Urinary bladder (tissue), 4 donors: ENCODE results near the gene LCAT. TPM values are rescaled to one million over a fixed set of nuclear protein-coding genes. Genes with fewer than 3 reads are reported as not detected.
A peak's percentile ranks its signal among the peaks of the same experiment; 100 is the strongest.

Experiments used
- DNase-seq: peaks from one replicate; pipeline ENCODE4 v3.0.0-alpha.2; 2015; ENCODE audit errors: extremely low spot score
- H3K27ac ChIP-seq: one replicate; pipeline ENCODE4 v1.5.1; 2013; ENCODE audit warnings: low read depth, mild to moderate bottlenecking, moderate library complexity
- H3K36me3 ChIP-seq: one replicate; pipeline ENCODE4 v1.6.1; 2013; ENCODE audit warnings: mild to moderate bottlenecking, moderate library complexity; ENCODE audit not compliant: insufficient read depth
- H3K4me1 ChIP-seq: one replicate; pipeline ENCODE4 v1.6.1; 2013; ENCODE audit warnings: mild to moderate bottlenecking, moderate library complexity; ENCODE audit not compliant: insufficient read depth
- H3K4me3 ChIP-seq: one replicate; pipeline ENCODE4 v1.5.1; 2013; ENCODE audit warnings: low read depth, low read length
- WGBS: extraction: QIAGEN DNeasy Blood & Tissue Kit; methylation state at CpG from one replicate; pipeline ENCODE4 v1.1.7; 2013; 5-methylcytosine and 5-hydroxymethylcytosine counted together
- polyA plus RNA-seq: library from polyadenylated mRNA; stranded (reverse); fragments of 200-250 nt; gene quantifications from one replicate; pipeline ENCODE4 v1.2.3, GENCODE V29; 2013
- total RNA-seq: library from RNA; depleted of rRNA; stranded (reverse); fragments of >200 nt; gene quantifications from one replicate; pipeline ENCODE4 v1.2.3, GENCODE V29; 2014
- donor health status: healthy with polysubstance abuse.
- donor health status: healthy.

Gene LCAT
- total and polyA plus RNA-seq, 2 donors = 10.2 to 18.5 TPM

- Histone ChIP-seq H3K36me3 (no peaks in the 10 kb centered on the region), H3K4me3 (no peak overlapping the region), H3K4me1 (no peaks in the 10 kb centered on the region), H3K27ac (no peak overlapping the region)
- 83% methylated on average over 6 of the region's 6 CpGs for WGBS
- DNase-seq = no peak
Observed at GRCh38 chr16:67964477-67965131, 20.7 kb upstream of the LCAT start.

- Histone ChIP-seq H3K27ac (no peak overlapping the region), H3K36me3 (no peaks in the 10 kb centered on the region), H3K4me1 (no peaks in the 10 kb centered on the region), H3K4me3 (no peak overlapping the region)
- 47% methylated on average over 32 of the region's 32 CpGs for WGBS
- no peak for DNase-seq
Observed at GRCh38 chr16:67963662-67964321, 19.9 kb upstream of the LCAT start.

GRCh38 chr16:67963292-67963661, 19.4 kb upstream of the LCAT start:
- no peaks in the 10 kb centered on the region for H3K4me1 ChIP-seq
- H3K36me3 ChIP-seq = no peaks in the 10 kb centered on the region
- WGBS = 66% methylated on average over 2 of the region's 2 CpGs
- H3K27ac ChIP-seq = no peak overlapping the region
- no peak for DNase-seq
- no peak overlapping the region for H3K4me3 ChIP-seq

- H3K4me3 ChIP-seq = no peak overlapping the region
- H3K4me1 ChIP-seq = no peaks in the 10 kb centered on the region
- H3K36me3 ChIP-seq = no peaks in the 10 kb centered on the region
- WGBS = 92% methylated on average over 8 of the region's 8 CpGs
- no peak overlapping the region for H3K27ac ChIP-seq
- DNase-seq = no peak
Observed at GRCh38 chr16:67962135-67962534, 18.2 kb upstream of the LCAT start.

- DNase-seq = no peak
- no peak overlapping the region for H3K4me3 ChIP-seq
- no peaks in the 10 kb centered on the region for H3K4me1 ChIP-seq
- H3K27ac ChIP-seq = peak overlapping the region; percentile 33
- H3K36me3 ChIP-seq = no peaks in the 10 kb centered on the region
- 80% methylated on average over 13 of the region's 13 CpGs for WGBS
Observed at GRCh38 chr16:67961551-67961957, 17.6 kb upstream of the LCAT start.

GRCh38 chr16:67959536-67960329, 15.8 kb upstream of the LCAT start:
- Histone ChIP-seq H3K4me3 (no peak overlapping the region), H3K4me1 (no peaks in the 10 kb centered on the region), H3K36me3 (no peaks in the 10 kb centered on the region), H3K27ac (no peak overlapping the region)
- DNase-seq = no peak
- WGBS = 48% methylated on average over 11 of the region's 11 CpGs

- Histone ChIP-seq H3K36me3 (peaks cover 3% of the 10 kb centered on the region), H3K4me3 (no peak overlapping the region), H3K4me1 (no peaks in the 10 kb centered on the region), H3K27ac (no peak overlapping the region)
- WGBS = 95% methylated on average over 9 of the region's 9 CpGs
- DNase-seq = no peak
Observed at GRCh38 chr16:67957622-67958021, 13.7 kb upstream of the LCAT start.

- Histone ChIP-seq H3K36me3 (peaks cover 3% of the 10 kb centered on the region), H3K4me1 (no peaks in the 10 kb centered on the region), H3K27ac (no peak overlapping the region), H3K4me3 (no peak overlapping the region)
- no peak for DNase-seq
- WGBS = 79% methylated on average over 10 of the region's 10 CpGs
Observed at GRCh38 chr16:67954421-67955196, 10.7 kb upstream of the LCAT start.

- Histone ChIP-seq H3K36me3 (peaks cover 3% of the 10 kb centered on the region), H3K27ac (no peak overlapping the region), H3K4me3 (no peak overlapping the region), H3K4me1 (no peaks in the 10 kb centered on the region)
- no peak for DNase-seq
- WGBS = 90% methylated on average over 8 of the region's 8 CpGs
Observed at GRCh38 chr16:67953641-67954375, 9.9 kb upstream of the LCAT start.

GRCh38 chr16:67951485-67951884, 7.6 kb upstream of the LCAT start:
- H3K36me3 ChIP-seq = peaks cover 6% of the 10 kb centered on the region
- 49% methylated on average over 12 of the region's 12 CpGs for WGBS
- no peak overlapping the region for H3K4me3 ChIP-seq
- DNase-seq = no peak
- no peaks in the 10 kb centered on the region for H3K4me1 ChIP-seq
- no peak overlapping the region for H3K27ac ChIP-seq

GRCh38 chr16:67950335-67950843, 6.5 kb upstream of the LCAT start:
- Histone ChIP-seq H3K4me3 (no peak overlapping the region), H3K36me3 (peaks cover 6% of the 10 kb centered on the region), H3K4me1 (no peaks in the 10 kb centered on the region), H3K27ac (no peak overlapping the region)
- 87% methylated on average over 16 of the region's 16 CpGs for WGBS
- no peak for DNase-seq

GRCh38 chr16:67949645-67950044, 5.7 kb upstream of the LCAT start:
- no peaks in the 10 kb centered on the region for H3K4me1 ChIP-seq
- DNase-seq = no peak
- H3K4me3 ChIP-seq = no peak overlapping the region
- peaks cover 6% of the 10 kb centered on the region for H3K36me3 ChIP-seq
- H3K27ac ChIP-seq = no peak overlapping the region
- WGBS = 89% methylated on average over 11 of the region's 11 CpGs

- H3K27ac ChIP-seq = no peak overlapping the region
- peaks cover 3% of the 10 kb centered on the region for H3K36me3 ChIP-seq
- H3K4me1 ChIP-seq = no peaks in the 10 kb centered on the region
- WGBS = 90% methylated on average over 15 of the region's 15 CpGs
- no peak overlapping the region for H3K4me3 ChIP-seq
- DNase-seq = no peak
Observed at GRCh38 chr16:67948015-67948414, 4.1 kb upstream of the LCAT start.
